T-helper 1 cell treated with Interleukin-12 subunit alpha and Interleukin-12 subunit beta and Interleukin-4 antibody, amounts not matched to agents 30 ng/mL and 1 ng/mL, for 36 hours (primary cell): ENCODE results near the gene MCF2L2. TPM values are rescaled to one million over a fixed set of nuclear protein-coding genes. Genes with fewer than 3 reads are reported as not detected.

Experiments
- intact Hi-C: fragments of 100-400 bp; cut with micrococcal nuclease; formaldehyde crosslinking; loops from one replicate; pipeline ENCODE4 v1.15.1; 2024
- total RNA-seq: library from RNA; stranded (reverse); gene quantifications from 2 replicates; pipeline ENCODE4 v1.2.3, GENCODE V29; 2022

The MCF2L2 gene
- total RNA-seq, 1 donor from 2014 or later = 3.8 TPM

- intact Hi-C loops = no loop called here
Measured at GRCh38 chr3:183338520-183338919, 89.9 kb downstream of the MCF2L2 start.

- intact Hi-C loops = no loop called here
Measured at GRCh38 chr3:183332487-183332886, 95.9 kb downstream of the MCF2L2 start.

- intact Hi-C loops = no loop called here
Measured at GRCh38 chr3:183331498-183331897, 96.9 kb downstream of the MCF2L2 start.

- intact Hi-C loops = no loop called here
Measured at GRCh38 chr3:183330881-183331280, 97.5 kb downstream of the MCF2L2 start.

GRCh38 chr3:183329543-183329942, 98.9 kb downstream of the MCF2L2 start:
- intact Hi-C loops = no loop called here

GRCh38 chr3:183328823-183329222, 99.6 kb downstream of the MCF2L2 start:
- intact Hi-C loops = no loop called here

- intact Hi-C loops = no loop called here
Measured at GRCh38 chr3:183328164-183328563, 100.3 kb downstream of the MCF2L2 start.

GRCh38 chr3:183327343-183327742, 101.1 kb downstream of the MCF2L2 start:
- intact Hi-C loops = no loop called here

GRCh38 chr3:183324083-183324482, 104.3 kb downstream of the MCF2L2 start:
- intact Hi-C loops = no loop called here

- intact Hi-C loops = loop anchor here (1.0 kb wide), 1 partner anchor 34 kb away; no protein-coding TSS in a partner anchor
Measured at GRCh38 chr3:183319371-183319770, 109.0 kb downstream of the MCF2L2 start.

GRCh38 chr3:183318877-183319276, 109.5 kb downstream of the MCF2L2 start:
- intact Hi-C loops = loop anchor here (1.0 kb wide), 1 partner anchor 34 kb away; no protein-coding TSS in a partner anchor

- intact Hi-C loops = no loop called here
Measured at GRCh38 chr3:183317886-183318865, 110.2 kb downstream of the MCF2L2 start.

- intact Hi-C loops = no loop called here
Measured at GRCh38 chr3:183317271-183317670, 111.1 kb downstream of the MCF2L2 start.

- intact Hi-C loops = no loop called here
Measured at GRCh38 chr3:183315739-183316138, 112.7 kb downstream of the MCF2L2 start.

GRCh38 chr3:183313764-183314163, 114.7 kb downstream of the MCF2L2 start:
- intact Hi-C loops = no loop called here

- intact Hi-C loops = no loop called here
Measured at GRCh38 chr3:183313351-183313750, 115.1 kb downstream of the MCF2L2 start.

- intact Hi-C loops = no loop called here
Measured at GRCh38 chr3:183312433-183312832, 116.0 kb downstream of the MCF2L2 start.

- intact Hi-C loops = no loop called here
Measured at GRCh38 chr3:183310936-183311335, 117.5 kb downstream of the MCF2L2 start.

GRCh38 chr3:183309276-183309675, 119.1 kb downstream of the MCF2L2 start:
- intact Hi-C loops = loop anchor here (5.0 kb wide), 1 partner anchor 57 kb away; the partner anchor contains the start of gene B3GNT5

- intact Hi-C loops = loop anchor here (5.0 kb wide), 1 partner anchor 56 kb away; the partner anchor contains the start of gene B3GNT5
Measured at GRCh38 chr3:183308751-183309150, 119.7 kb downstream of the MCF2L2 start.

GRCh38 chr3:183307749-183308148, 120.7 kb downstream of the MCF2L2 start:
- intact Hi-C loops = loop anchor here (1.0 to 5.0 kb wide), 2 partner anchors 21 to 55 kb away; partner anchors contain the start of gene B3GNT5
